Caco-2 (cell line): ENCODE measurements around the gene MPPED2. TPM values are rescaled to one million over a fixed set of nuclear protein-coding genes. Genes with fewer than 3 reads are reported as not detected.

Source experiments
- BruUV-seq: library from RNA; stranded (reverse); fragments of 400-500 nt; replicated peaks from 2 replicates; lab custom pipeline; 2021; lab: Mats Ljungman, UMichigan
- CTCF ChIA-PET: fragments of 300-600 bp; sonication (Branson Sonifier 250); formaldehyde crosslinking; loops from one replicate; lab custom pipeline; 2022; ENCODE audit warnings: antibody characterized with exemption; lab: Charles Lee
- POLR2A ChIA-PET: fragments of 300-600 bp; sonication (Branson Sonifier 250); formaldehyde crosslinking; loops from one replicate; lab custom pipeline; 2022; ENCODE audit warnings: antibody characterized with exemption; lab: Charles Lee
- DNase-seq, 2 experiments: peaks; one replicate each; pipeline versions ENCODE4 v3.0.0 to v3.0.0-alpha.2; 2020 to 2022
- H3K27me3 ChIP-seq: replicated peaks from 2 replicates; pipeline ENCODE4 v1.6.0; 2011; ENCODE audit warnings: low read length; ENCODE audit not compliant: control insufficient read depth, insufficient read depth
- H3K36me3 ChIP-seq: 2 replicates; pipeline ENCODE4 v1.5.1; 2011; ENCODE audit warnings: low read length; ENCODE audit not compliant: control insufficient read depth, insufficient read depth
- H3K4me1 ChIP-seq: fragments of 250-450 bp; sonication (Bioruptor Pico); 2 replicates; pipeline ENCODE4 v1.5.1; 2020; ENCODE audit warnings: mild to moderate bottlenecking
- H3K4me3 ChIP-seq: 2 replicates; pipeline ENCODE4 v1.5.1; 2011; ENCODE audit warnings: low read depth, mild to moderate bottlenecking, control low read depth, low read length
- H3K9me3 ChIP-seq: fragments of 250-450 bp; sonication (Bioruptor Pico); 2 replicates; pipeline ENCODE4 v1.5.1; 2020; ENCODE audit warnings: mild to moderate bottlenecking, moderate library complexity
- H3K27ac Mint-ChIP-seq: one replicate; pipeline ENCODE4 v1.8.0; 2022; ENCODE audit warnings: mixed read lengths; ENCODE audit not compliant: unreplicated experiment
- H3K27me3 Mint-ChIP-seq: one replicate; pipeline ENCODE4 v1.8.0; 2022; ENCODE audit warnings: mixed read lengths; ENCODE audit not compliant: insufficient read depth, unreplicated experiment
- H3K36me3 Mint-ChIP-seq: one replicate; pipeline ENCODE4 v1.8.0; 2022; ENCODE audit warnings: mild to moderate bottlenecking, mixed read lengths; ENCODE audit not compliant: insufficient read depth, unreplicated experiment
- H3K4me1 Mint-ChIP-seq: one replicate; pipeline ENCODE4 v1.8.0; 2022; ENCODE audit warnings: low read depth, mixed read lengths; ENCODE audit not compliant: unreplicated experiment
- H3K4me3 Mint-ChIP-seq: one replicate; pipeline ENCODE4 v1.8.0; 2022; ENCODE audit warnings: mild to moderate bottlenecking, moderate library complexity, mixed read lengths; ENCODE audit not compliant: unreplicated experiment
- H3K9me3 Mint-ChIP-seq: one replicate; pipeline ENCODE4 v1.8.0; 2022; ENCODE audit warnings: mixed read lengths; ENCODE audit not compliant: unreplicated experiment
- intact Hi-C: fragments of 100-400 bp; cut with micrococcal nuclease; formaldehyde crosslinking; loops from one replicate; pipeline ENCODE4 v1.10.0; 2022; ENCODE audit not compliant: unreplicated experiment
- total RNA-seq: library from RNA; stranded (reverse); gene quantifications from 2 replicates; pipeline ENCODE4 v1.2.3, GENCODE V29; 2022
- TF ChIP-seq, protein P1 (sequence below), 2 experiments: fragments of 200-600 bp in 1 of 2; IDR thresholded peaks; 1 replicate in 1 of 2; 2 replicates in 1 of 2; pipeline versions ENCODE4 v1.5.1 to v1.8.0; 2011 to 2022; ENCODE audit warnings: antibody characterized with exemption in 1 of 2, control low read depth in 1 of 2, inconsistent platforms in 1 of 2, low read depth in 1 of 2, low read length in 1 of 2, mild to moderate bottlenecking in 1 of 2, moderate library complexity in 1 of 2; ENCODE audit not compliant: insufficient read depth in 1 of 2, severe bottlenecking in 1 of 2, unreplicated experiment in 1 of 2

The MPPED2 gene
- total RNA-seq, 1 experiment from 2014 or later = not detected

DNA sequence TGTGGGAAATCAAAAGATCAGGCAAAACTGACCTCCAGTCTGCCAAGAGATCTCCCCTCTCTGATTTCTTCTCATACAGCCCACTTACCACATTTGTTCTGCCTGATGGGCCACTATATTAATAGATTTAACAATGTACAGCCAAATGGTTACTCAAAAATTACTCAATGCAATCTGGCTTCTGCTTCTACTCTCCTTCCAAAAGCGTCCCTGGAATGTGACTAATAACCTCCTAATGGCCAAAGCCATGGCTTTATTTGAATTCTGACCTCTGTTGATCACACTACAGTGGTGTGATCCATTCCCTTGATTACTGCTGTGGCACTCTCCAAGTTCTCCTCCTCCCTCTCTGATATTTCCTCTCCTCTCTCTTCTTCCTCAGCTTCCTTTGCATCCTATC is 86.2 kb downstream of the MPPED2 start:
- no peaks in the 10 kb centered on the region for H3K4me1 Mint-ChIP-seq
- intact Hi-C loops = no loop called here
- H3K27me3 Mint-ChIP-seq = peaks cover 6% of the 10 kb centered on the region
- no TSS peak for BruUV-seq
- H3K27me3 ChIP-seq = no peaks in the 10 kb centered on the region
- H3K27ac Mint-ChIP-seq = no peak overlapping the region
- ChIA-PET CTCF (no interaction called here), POLR2A (no interaction called here)
- no peaks in the 10 kb centered on the region for H3K36me3 Mint-ChIP-seq
- TF ChIP-seq, protein P1, sequence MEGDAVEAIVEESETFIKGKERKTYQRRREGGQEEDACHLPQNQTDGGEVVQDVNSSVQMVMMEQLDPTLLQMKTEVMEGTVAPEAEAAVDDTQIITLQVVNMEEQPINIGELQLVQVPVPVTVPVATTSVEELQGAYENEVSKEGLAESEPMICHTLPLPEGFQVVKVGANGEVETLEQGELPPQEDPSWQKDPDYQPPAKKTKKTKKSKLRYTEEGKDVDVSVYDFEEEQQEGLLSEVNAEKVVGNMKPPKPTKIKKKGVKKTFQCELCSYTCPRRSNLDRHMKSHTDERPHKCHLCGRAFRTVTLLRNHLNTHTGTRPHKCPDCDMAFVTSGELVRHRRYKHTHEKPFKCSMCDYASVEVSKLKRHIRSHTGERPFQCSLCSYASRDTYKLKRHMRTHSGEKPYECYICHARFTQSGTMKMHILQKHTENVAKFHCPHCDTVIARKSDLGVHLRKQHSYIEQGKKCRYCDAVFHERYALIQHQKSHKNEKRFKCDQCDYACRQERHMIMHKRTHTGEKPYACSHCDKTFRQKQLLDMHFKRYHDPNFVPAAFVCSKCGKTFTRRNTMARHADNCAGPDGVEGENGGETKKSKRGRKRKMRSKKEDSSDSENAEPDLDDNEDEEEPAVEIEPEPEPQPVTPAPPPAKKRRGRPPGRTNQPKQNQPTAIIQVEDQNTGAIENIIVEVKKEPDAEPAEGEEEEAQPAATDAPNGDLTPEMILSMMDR (IDR thresholded peaks at IDR 0.05; ENCODE audit: insufficient read depth in 1 of 2, low read depth in 1 of 2, low read length in 1 of 2, severe bottlenecking in 1 of 2, unreplicated experiment in 1 of 2) = no peak
- H3K4me3 Mint-ChIP-seq = no peak overlapping the region
- no peaks in the 10 kb centered on the region for H3K9me3 Mint-ChIP-seq
- H3K4me1 ChIP-seq = no peaks in the 10 kb centered on the region
- no peaks in the 10 kb centered on the region for H3K36me3 ChIP-seq
- H3K9me3 ChIP-seq = no peaks in the 10 kb centered on the region
- no peak overlapping the region for H3K4me3 ChIP-seq
- no peak for DNase-seq

DNA sequence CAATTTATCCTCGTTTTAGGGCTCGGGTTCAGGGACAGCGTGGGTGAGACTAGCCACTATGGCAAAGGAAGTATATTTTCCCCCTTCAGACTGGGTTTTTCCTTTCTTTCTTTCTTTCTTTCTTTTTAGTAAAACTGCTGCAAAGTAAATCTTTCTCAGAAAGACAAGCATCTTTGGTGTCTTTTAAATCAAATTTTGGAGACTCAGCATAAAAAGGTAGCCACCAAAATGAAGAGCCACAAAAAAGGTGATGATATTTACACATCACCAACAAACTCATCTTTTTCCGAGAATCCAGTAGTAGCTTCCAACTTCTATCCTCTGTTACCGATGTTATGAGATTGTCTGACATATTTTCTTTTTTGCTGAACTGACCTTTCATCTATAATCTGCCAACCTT is 88.6 kb downstream of the MPPED2 start:
- Mint-ChIP-seq H3K27ac (no peak overlapping the region), H3K27me3 (peaks cover 6% of the 10 kb centered on the region), H3K4me1 (no peaks in the 10 kb centered on the region), H3K9me3 (no peaks in the 10 kb centered on the region), H3K4me3 (no peak overlapping the region), H3K36me3 (no peaks in the 10 kb centered on the region)
- H3K36me3 ChIP-seq = no peaks in the 10 kb centered on the region
- H3K4me3 ChIP-seq = no peak overlapping the region
- ChIA-PET CTCF (no interaction called here), POLR2A (no interaction called here)
- no peaks in the 10 kb centered on the region for H3K9me3 ChIP-seq
- no TSS peak for BruUV-seq
- no peaks in the 10 kb centered on the region for H3K27me3 ChIP-seq
- H3K4me1 ChIP-seq = no peaks in the 10 kb centered on the region
- TF ChIP-seq, protein P1 (IDR thresholded peaks at IDR 0.05; ENCODE audit: insufficient read depth in 1 of 2, low read depth in 1 of 2, low read length in 1 of 2, severe bottlenecking in 1 of 2, unreplicated experiment in 1 of 2) = no peak
- intact Hi-C loops = no loop called here
- DNase-seq = no peak

DNA sequence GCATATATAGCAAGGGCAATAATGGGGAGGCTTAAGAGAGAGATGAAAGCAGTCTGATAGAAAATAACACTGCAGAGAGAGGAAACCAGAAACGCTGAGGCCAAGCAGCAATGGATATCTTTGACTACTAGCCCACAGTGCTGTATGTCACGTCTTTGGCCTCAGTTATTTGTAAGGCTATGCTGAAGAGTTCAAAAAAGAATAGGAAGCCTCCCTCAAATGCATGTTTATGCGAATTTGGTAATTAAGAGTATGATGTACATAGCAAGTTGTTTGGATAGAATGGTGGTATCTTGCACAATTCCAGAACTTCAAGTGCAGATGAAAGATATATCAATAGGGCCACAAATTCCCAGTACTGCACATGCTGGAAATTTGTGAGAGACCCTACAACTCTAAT is 89.2 kb downstream of the MPPED2 start:
- no peaks in the 10 kb centered on the region for H3K36me3 Mint-ChIP-seq
- no peaks in the 10 kb centered on the region for H3K4me1 ChIP-seq
- no peak overlapping the region for H3K27ac Mint-ChIP-seq
- H3K27me3 Mint-ChIP-seq = peaks cover 6% of the 10 kb centered on the region
- no peaks in the 10 kb centered on the region for H3K27me3 ChIP-seq
- no peak overlapping the region for H3K4me3 Mint-ChIP-seq
- no peak overlapping the region for H3K4me3 ChIP-seq
- no peaks in the 10 kb centered on the region for H3K9me3 ChIP-seq
- no TSS peak for BruUV-seq
- intact Hi-C loops = no loop called here
- no peak for DNase-seq
- POLR2A ChIA-PET = no interaction called here
- TF ChIP-seq, protein P1 (IDR thresholded peaks at IDR 0.05; ENCODE audit: insufficient read depth in 1 of 2, low read depth in 1 of 2, low read length in 1 of 2, severe bottlenecking in 1 of 2, unreplicated experiment in 1 of 2) = no peak
- H3K4me1 Mint-ChIP-seq = no peaks in the 10 kb centered on the region
- H3K9me3 Mint-ChIP-seq = no peaks in the 10 kb centered on the region
- no peaks in the 10 kb centered on the region for H3K36me3 ChIP-seq
- CTCF ChIA-PET = no interaction called here
